ENCODE results near the gene TMEM121.
"Not testable (repeated sequence)": the region's sequence is repeated elsewhere in the genome, so short reads cannot be mapped to it uniquely, and the experiment has no call there.

The TMEM121 gene

DNA sequence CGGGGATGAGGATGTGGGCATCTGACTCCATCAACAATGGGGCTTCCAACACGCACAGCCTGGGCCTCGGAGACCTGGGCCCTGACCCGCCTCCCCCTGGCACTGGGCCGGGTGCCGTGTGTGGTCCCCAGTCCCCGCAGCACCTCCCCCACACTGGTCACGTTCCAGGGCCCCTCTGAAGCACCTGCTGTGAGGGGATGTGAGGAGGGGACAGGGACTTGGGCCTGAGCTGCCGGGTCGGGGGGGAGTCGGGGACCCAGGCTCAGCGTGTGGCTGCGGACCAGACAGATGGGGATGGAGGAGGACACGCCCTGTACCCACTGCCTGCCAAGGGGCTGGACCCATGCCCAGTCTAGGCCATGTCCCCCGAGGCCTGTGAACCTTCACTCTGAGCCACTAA is 45.7 kb downstream of the TMEM121 start:
- not testable (repeated sequence) for DNase-seq

DNA sequence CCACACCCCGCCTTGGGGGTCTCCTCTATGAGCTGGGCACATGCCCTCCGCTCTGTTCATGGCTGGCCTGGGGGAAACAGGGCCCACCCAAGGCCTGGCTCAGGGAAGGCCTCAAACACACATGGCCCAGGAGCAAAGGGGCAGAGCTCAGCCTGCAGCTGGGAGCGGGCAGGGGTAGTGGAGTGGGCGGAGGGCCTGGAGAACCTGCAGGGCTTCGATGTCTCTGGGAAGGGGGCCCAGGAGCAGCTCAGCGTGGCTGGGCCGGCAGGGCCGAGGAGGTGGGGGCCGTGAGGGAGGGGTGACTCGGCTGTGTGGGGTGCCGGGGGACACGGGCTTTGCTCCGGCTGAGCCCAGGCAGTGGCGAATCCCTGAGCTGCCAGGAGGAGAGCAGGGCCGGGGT is 47.5 kb downstream of the TMEM121 start:
- not testable (repeated sequence) for DNase-seq

DNA sequence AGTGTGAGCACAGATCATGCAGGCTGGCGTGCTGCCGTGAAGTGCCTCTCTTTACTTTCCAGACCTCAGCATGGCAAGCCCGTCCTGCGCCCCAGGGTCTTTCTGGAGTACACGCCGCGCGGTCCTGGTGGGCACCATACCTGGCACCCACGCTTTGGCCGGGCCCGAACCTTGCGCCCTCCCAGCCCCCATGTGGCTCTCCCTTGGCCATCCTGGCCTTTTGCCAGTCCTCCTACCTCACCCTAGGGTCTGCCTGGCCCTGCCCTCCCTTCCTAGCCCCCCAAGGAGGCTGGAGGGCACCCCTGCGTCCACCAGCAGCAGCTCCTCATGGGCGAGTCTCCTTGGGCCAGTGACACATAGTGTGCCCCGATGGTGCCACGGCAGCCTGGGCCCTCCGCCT is 48.0 kb downstream of the TMEM121 start:
- not testable (repeated sequence) for DNase-seq

DNA sequence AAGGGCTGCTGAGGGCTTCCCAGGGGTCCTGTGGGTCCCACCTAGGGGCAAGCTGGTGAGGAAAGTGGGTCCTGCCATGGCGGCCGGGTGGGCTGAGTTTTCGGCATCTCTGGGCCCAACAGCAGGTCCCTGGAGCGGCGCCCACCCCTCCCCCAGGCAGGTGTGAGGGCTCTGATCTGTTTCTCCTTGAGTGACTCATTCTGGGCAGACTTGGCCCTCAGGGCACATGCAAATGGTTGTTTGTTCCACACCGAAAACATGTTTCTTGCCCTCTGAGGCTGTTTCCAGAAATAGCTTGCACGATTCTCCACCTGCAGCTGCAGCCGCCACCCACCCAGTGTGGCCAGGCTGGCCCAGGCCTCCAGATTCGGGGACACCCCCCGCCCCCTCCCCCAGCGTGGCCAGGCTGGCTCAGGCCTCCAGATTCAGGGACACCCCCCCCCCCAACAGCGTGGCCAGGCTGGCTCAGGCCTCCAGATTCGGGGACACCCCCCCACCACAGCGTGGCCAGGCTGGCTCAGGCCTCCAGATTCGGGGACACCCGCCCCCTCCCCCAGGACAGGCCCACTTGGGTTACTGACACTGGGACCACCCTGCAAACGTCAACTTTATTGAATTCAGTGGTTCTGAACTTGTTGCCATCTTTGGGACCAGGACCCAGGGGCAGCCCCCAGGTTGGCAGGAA is 48.8 kb downstream of the TMEM121 start:
- not testable (repeated sequence) for DNase-seq

DNA sequence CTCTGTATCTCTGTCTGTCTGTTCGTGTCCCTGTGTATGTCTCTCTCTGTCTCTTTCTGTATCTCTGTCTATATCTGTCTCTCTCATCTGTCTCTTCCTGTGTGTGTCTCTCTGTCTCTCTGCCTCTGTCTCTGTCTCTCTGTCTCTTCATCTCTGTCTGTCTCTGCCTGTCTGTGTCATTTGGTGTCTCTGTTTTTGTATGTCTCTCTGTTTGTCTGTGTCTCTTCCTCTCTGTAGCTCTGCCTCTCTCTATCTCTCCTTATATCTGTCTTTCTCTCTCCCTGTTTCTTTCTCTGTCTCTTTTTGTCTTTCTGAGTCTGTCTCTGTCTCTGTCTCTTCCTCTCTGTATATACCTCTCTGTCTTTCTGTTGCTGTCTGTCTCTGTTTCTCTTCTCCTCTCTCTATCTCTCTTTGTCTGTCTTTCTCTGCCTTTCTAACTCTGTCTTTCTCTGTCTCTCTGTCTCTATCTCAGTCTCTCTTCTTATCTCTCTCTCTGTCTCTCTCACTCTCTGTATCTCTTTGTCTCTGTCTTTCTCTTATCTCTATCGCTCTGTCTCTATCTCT is 50.2 kb downstream of the TMEM121 start:
- DNase-seq, result no peak

DNA sequence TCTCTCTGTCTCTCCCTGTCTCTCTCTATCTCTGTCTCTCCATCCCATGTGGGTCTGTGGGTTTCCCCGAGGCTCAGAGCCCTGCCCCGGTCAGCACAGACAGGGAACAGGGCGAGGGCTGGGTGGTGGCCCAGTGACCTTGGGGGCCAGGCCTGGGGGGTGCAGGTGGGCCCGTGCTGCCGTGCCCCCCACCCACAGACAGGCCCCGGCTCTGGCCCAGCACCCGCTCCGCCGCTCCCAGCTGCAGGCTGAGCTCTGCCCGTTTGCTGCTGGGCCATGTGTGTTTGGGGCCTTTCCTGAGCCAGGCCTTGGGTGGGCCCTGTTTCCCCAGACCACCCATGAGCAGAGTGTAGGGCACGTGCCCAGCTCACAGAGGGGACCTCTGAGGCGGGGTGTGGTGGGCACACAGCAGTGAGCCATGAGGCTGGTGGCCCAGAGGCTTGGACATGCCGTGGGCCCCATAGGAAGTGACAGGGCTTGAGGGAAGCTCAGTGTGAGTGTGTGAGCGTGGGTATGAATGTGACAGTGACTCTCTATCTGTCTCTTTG is 51.0 kb downstream of the TMEM121 start:
- no peak for DNase-seq

DNA sequence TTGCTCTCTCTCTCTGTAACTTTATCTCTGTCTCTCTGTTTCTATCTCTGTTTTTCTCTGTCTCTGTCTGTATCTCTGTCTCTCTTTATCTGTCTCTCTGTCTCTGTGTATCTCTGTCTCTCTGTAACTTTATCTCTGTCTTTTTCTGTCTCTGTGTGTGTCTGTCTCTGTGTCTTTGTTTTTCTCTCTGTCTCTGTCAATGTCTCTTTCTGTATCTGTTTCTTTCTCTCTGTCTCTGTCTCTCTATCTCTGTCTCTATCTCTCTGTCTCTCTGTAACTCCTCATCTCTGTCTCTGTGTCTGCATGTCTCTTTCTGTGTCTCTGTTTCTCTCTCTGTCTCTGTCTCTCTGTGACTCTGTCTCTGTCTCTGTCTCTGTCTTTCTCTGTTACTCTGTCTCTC is 51.7 kb downstream of the TMEM121 start:
- DNase-seq, result no peak

DNA sequence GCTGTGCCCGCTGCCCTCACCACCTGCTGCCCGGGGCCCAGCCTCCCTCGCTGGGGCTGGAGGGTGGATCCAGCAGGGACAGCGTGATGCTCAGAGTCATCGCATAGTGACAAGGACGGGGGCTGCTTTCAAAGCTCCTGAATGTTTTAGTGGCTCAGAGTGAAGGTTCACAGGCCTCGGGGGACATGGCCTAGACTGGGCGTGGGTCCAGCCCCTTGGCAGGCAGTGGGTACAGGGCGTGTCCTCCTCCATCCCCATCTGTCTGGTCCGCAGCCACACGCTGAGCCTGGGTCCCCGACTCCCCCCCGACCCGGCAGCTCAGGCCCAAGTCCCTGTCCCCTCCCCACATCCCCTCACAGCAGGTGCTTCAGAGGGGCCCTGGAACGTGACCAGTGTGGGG is 52.8 kb downstream of the TMEM121 start:
- DNase-seq, result not testable (repeated sequence)
